Measurements from ENCODE around the gene STAC3. TPM values are rescaled to one million over a fixed set of nuclear protein-coding genes. Genes with fewer than 3 reads are reported as not detected.
A peak's percentile ranks its signal among the peaks of the same experiment; 100 is the strongest.

STAC3 gene
- polyA plus RNA-seq, 1 experiment = 0.25 TPM

- CTCF ChIA-PET = interaction anchor here (2.3 to 3.1 kb wide), 3 partner anchors 12 to 17 kb away, joined by 16 to 28 read pairs (median 21); no protein-coding TSS in a partner anchor
- TF ChIP-seq CTCF (IDR thresholded peaks at IDR 0.05; ENCODE audit: low read depth, low read length) = no peak
- POLR2A ChIA-PET = no interaction called here
- Histone ChIP-seq H3K27me3 (ENCODE audit: control insufficient read depth, insufficient read depth, low read length) (peaks cover 18% of the 10 kb centered on the region), H3K9me3 (ENCODE audit: control insufficient read depth, insufficient read depth, low read length) (no peaks in the 10 kb centered on the region; the same call in 1 of the 2 replicates), H3K27ac (ENCODE audit: low read depth, low read length) (no peak overlapping the region), H3K4me3 (ENCODE audit: low read depth, low read length) (no peak overlapping the region)
- DNase-seq (ENCODE audit: low read depth, low spot score) = no peak
Measured at GRCh38 chr12:57225680-57226210, 25.2 kb downstream of the STAC3 start.

GRCh38 chr12:57224973-57225679 lies 25.9 kb downstream of the STAC3 start:
- CTCF ChIA-PET = interaction anchor here (1.0 to 3.4 kb wide), 5 partner anchors 11 to 228 kb away, joined by 3 to 28 read pairs (median 16); no protein-coding TSS in a partner anchor
- Histone ChIP-seq H3K4me3 (ENCODE audit: low read depth, low read length) (no peak overlapping the region), H3K27me3 (ENCODE audit: control insufficient read depth, insufficient read depth, low read length) (peaks cover 22% of the 10 kb centered on the region), H3K9me3 (ENCODE audit: control insufficient read depth, insufficient read depth, low read length) (no peaks in the 10 kb centered on the region; the same call in 1 of the 2 replicates), H3K27ac (ENCODE audit: low read depth, low read length) (no peak overlapping the region)
- TF ChIP-seq CTCF (IDR thresholded peaks at IDR 0.05; ENCODE audit: low read depth, low read length) = peak; percentile 34; the same call in 1 of the 2 replicates
- DNase-seq (ENCODE audit: low read depth, low spot score) = no peak
- POLR2A ChIA-PET = no interaction called here

- POLR2A ChIA-PET = no interaction called here
- peaks cover 28% of the 10 kb centered on the region for H3K27me3 ChIP-seq (ENCODE audit: control insufficient read depth, insufficient read depth, low read length)
- H3K9me3 ChIP-seq (ENCODE audit: control insufficient read depth, insufficient read depth, low read length) = no peaks in the 10 kb centered on the region; the same call in 1 of the 2 replicates
- no peak for TF ChIP-seq CTCF (IDR thresholded peaks at IDR 0.05; ENCODE audit: low read depth, low read length)
- CTCF ChIA-PET = interaction anchor here (1.0 to 3.4 kb wide), 3 partner anchors 10 to 228 kb away, joined by 3 to 16 read pairs (median 6); no protein-coding TSS in a partner anchor
- no peak for DNase-seq (ENCODE audit: low read depth, low spot score)
- H3K27ac ChIP-seq (ENCODE audit: low read depth, low read length) = no peak overlapping the region
- H3K4me3 ChIP-seq (ENCODE audit: low read depth, low read length) = no peak overlapping the region
Measured at GRCh38 chr12:57224278-57224972, 26.6 kb downstream of the STAC3 start.

GRCh38 chr12:57223191-57224165 lies 27.5 kb downstream of the STAC3 start:
- ChIA-PET CTCF (interaction anchor here (1.0 to 3.4 kb wide), 3 partner anchors 9 to 229 kb away, joined by 3 to 16 read pairs (median 6); no protein-coding TSS in a partner anchor), POLR2A (interaction anchor here (0.6 kb wide), 1 partner anchor 20 kb away, joined by 5 read pairs; no protein-coding TSS in a partner anchor)
- DNase-seq (ENCODE audit: low read depth, low spot score) = no peak
- no peaks in the 10 kb centered on the region; the same call in 1 of the 2 replicates for H3K9me3 ChIP-seq (ENCODE audit: control insufficient read depth, insufficient read depth, low read length)
- H3K27me3 ChIP-seq (ENCODE audit: control insufficient read depth, insufficient read depth, low read length) = peaks cover 34% of the 10 kb centered on the region
- TF ChIP-seq CTCF (IDR thresholded peaks at IDR 0.05; ENCODE audit: low read depth, low read length) = no peak
- H3K4me3 ChIP-seq (ENCODE audit: low read depth, low read length) = no peak overlapping the region
- H3K27ac ChIP-seq (ENCODE audit: low read depth, low read length) = no peak overlapping the region

Measured in AG04450 (cell line).